ENCODE data around the gene DPEP2NB.

The DPEP2NB gene

DNA sequence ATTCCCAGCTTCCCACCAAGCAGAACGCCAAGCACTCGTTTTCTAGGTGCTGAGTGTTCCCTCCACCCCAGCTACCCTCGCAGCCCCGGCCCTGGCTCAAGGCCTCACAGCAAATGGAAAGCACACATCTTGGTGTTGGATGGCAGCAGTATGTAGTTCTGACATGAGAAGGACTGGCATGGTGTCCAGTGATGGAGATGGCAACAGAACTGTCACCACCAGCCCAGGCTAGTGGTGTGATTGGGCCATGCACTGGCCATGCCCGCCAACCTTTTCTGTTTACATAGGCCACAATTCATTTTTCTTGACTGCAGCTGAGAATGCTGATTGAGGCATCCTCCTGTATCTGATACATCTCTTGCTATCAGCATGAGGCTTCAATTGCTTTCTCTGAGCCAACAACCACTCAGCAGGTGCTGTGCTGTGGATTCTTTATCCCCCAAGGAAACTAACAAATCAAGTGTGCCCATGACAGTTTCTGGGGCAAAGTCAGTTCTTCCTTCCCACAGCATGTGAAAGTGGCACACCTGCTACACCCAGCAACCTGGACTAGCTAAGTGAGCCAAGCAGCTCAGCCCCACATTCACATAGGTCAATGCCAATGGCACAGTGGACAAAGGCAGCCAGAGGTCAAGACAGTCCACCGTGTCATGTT, 51.1 kb downstream of the DPEP2NB start:
- in situ Hi-C loops (cut with HindIII; ENCODE audit: low sequenced_read_pairs) = no loop called here

DNA sequence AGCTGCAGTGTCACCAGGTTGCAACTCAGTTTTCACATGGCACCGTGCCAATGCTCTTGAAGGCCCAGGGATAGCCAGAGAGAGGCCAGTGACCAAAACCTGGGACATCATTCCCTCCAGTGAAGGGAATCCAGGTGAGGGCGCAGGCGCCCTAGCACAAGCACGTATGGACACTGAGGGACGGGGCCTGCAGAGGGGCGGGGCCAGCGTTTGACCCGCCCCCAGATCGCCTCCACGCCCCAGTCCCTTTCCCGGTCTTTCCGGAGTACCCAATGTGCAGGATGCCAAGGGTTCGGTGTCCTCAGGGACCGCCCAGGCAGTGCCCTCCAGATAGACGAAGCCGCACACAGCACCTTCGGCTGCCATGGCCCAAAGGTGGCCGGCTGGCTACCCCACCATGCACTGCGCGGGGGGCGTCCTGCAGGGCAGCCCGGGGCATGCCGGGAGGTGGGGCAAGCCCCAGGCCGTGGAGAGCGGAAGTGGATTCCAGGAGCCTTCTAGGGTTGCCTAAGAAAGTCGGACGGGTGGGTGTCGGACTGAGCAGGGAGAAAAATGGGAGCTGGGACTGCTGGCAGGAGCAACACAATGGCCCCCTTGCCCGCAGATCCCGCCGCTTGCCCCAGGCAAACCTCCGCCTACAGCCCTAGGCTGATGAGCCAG, 51.9 kb downstream of the DPEP2NB start:
- in situ Hi-C loops (cut with HindIII; ENCODE audit: low sequenced_read_pairs) = no loop called here

All from endothelial cell of hepatic sinusoid (primary cell).